ENCODE data around the gene HS2ST1.

DNA sequence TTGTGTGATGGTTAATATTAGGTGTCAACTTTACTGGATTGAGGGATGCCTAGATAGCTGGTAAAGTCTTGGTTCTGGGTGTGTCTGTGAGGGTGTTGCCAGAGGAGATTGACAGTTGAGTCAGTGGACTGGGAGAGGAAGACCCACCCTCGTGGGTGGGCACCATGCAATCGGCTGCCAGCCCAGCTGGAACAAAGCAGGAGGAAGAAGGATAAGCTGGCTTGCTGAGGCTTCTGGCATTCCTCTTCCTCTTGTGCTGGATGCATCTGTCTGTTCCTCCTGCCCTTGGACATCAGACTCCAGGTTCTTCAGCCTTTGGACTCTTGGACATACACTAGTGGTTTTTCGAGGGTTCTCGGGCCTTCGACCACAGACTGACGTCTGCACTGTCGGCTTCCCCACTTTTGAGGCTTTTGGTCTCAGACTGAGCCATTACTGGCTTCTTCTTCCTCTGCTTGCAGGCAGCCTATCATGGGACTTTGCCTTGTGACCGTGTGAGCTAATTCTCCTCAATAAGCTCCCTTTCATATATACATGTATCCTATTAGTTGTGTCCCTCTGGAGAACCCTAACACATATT is 230.0 kb downstream of the HS2ST1 start:
- TF ChIP-seq OSR1 (CRISPR knock-in tag; IDR thresholded peaks at IDR 0.05) (no peak), RARB (CRISPR knock-in tag; IDR thresholded peaks at IDR 0.05) (no peak), CREB5 (CRISPR knock-in tag; IDR thresholded peaks at IDR 0.05; ENCODE audit: low read depth) (no peak), GLIS3 (CRISPR knock-in tag; IDR thresholded peaks at IDR 0.05) (no peak), ARNTL (CRISPR knock-in tag; IDR thresholded peaks at IDR 0.05; ENCODE audit: borderline replicate concordance, low read depth) (no peak), ZNF565 (CRISPR knock-in tag; conservative IDR thresholded peaks at IDR 0.05; ENCODE audit: low read depth) (no peak)

All from SK-N-SH treated with all-trans-retinoic acid at 6 μM for 48 hours (cell line).